ENCODE data around the gene UCK2. TPM values are rescaled to one million over a fixed set of nuclear protein-coding genes. Genes with fewer than 3 reads are reported as not detected.

Gene UCK2
- total RNA-seq, 1 donor from 2014 or later: 77.9 TPM

GRCh38 chr1:165877411-165877810, 50.0 kb downstream of the UCK2 start:
- DNase-seq (ENCODE audit: low spot score in 2 of 2): no peak
- FAIRE-seq: no peak

DNA sequence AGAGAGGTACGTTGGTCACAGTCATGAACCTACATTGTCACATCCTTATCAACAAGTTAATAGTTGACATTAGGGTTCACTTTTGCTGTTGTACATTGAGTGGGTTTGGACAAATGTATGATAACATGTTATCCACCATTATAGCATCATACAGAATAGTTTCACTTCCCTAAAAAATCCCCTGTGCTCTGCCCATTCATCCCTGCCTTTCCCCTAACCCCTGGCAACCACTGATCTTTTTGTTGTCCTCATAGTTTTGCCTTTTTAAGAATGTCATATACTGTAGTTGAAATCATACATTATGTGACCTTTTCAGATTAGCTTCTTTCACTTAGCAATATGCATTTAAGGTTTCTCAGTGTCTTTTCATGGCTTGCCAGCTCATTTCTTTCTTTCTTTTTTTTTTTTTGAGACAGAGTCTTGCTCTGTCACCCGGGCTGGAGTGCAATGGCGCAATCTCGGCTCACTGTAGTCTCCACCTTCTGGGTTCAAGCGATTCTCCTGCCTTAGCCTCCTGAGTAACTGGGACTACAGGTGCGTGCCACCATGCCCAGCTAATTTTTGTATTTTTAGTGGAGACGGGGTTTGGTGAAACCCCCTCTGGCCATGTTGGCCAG, 50.6 kb downstream of the UCK2 start:
- DNase-seq (ENCODE audit: low spot score in 2 of 2) (no peak), FAIRE-seq (no peak)

DNA sequence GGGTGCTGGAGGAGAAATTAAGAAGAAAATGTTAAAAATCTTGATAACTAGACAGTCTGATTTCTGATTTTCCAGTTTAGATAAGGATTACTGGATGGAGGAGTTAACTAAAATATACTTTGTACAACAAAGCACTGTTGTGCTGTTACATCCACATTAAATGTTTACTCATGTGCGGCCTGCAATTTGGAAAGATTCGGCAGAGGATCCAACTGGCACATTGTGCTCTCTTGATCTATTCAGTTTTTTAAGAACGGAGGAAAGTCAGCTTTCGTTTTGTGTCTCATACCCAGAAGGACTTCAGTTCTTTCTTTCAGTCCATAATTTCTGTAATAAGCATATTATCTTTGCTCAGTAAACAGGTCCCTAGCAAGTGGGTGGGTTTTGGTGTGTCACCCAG, 52.5 kb downstream of the UCK2 start:
- FAIRE-seq (no peak), DNase-seq (ENCODE audit: low spot score in 2 of 2) (no peak)

DNA sequence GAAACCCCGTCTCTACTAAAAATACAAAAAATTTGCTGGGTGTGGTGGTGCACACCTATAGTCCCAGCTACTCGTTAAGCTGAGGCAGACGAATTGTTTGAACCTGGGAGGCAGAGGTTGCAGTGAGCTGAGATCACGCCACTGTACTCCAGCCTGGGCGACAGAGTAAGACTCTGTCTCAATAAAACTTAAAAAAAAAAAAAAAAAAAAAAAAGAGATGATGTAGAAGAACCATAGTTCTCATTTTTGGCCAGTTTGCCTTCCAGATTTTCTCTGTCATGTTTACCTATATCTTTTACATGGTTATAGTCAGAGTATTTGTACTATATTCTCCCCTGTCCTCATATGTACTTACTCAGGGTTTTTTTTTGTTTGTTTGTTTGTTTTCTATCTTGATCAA, 53.6 kb downstream of the UCK2 start:
- FAIRE-seq (no peak), DNase-seq (ENCODE audit: low spot score in 2 of 2) (no peak)

DNA sequence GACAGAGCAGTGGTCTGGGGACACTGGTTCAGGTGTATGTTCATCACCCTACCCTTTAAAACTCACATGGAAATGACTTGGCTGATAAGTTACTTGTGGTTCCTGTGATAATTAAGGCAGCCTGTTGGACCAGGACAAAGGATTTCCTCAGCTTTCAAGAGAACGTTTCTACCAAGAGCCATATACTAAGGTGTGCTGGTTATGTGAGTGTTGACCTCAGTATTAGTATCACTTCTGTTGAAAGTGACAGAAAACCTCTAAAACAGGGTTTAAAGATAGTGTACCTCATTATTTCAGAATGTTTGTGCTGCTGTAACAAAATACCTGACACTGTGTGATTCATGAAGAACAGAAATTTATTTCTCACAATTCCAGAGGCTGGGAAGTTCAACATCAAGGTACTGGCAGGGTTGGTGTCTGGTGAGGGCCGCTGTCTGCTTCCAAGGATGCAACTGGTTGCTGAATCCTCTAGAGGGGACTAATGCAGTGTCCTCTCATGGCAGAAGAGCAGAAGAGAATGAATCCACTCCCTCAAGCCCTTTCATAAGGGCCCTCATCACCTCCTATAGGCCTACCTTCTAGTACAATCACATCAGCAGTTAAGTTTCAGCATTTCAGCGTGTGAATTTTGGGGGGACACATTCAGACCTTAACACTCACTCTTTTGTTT, 54.9 kb downstream of the UCK2 start:
- FAIRE-seq: no peak
- no peak for DNase-seq (ENCODE audit: low spot score in 2 of 2)

DNA sequence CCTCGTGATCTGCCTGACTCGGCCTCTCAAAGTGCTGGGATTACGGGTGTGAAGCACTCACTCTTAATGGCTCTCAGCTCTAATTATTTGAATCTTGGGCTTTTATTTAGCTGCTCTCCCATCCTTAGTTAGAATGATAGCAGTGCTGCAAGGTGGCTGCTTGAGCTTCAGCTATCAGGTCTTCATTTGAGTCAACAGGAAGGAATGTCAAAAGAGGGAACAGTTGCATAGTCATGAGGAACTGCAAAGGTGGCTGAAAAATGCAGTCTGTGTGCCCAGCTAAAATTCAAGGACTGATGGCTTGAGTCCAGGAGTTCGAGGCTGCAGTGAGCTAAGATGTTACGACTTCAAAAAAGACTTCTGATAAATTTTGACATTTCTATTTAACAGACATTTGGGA, 55.6 kb downstream of the UCK2 start:
- DNase-seq (ENCODE audit: low spot score in 2 of 2) (no peak), FAIRE-seq (no peak)

GRCh38 chr1:165884009-165884689, 56.7 kb downstream of the UCK2 start:
- DNase-seq (ENCODE audit: low spot score in 2 of 2): no peak
- no peak for FAIRE-seq

- no peak for FAIRE-seq
- no peak for DNase-seq (ENCODE audit: low spot score in 2 of 2)
Measured at GRCh38 chr1:165884690-165885304, 57.4 kb downstream of the UCK2 start.

DNA sequence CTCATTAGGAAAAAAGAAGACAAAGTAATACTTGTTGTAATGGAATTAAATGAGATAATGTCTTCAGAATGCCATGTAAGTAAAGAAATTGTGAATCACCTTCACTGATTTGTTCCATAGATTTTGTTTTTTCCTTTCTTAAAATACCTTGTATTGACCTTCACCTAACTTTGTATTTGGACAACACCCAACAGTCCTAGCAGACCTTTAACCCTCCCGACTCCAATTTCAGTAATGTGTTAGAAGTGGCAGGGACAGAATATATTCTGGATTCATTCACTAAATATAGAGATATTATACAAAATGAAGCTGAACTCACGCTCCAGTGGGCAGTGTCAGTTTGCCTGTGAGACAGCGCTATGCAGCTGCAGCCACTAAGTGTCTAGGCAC, 57.9 kb downstream of the UCK2 start:
- no peak for FAIRE-seq
- no peak for DNase-seq (ENCODE audit: low spot score in 2 of 2)

DNA sequence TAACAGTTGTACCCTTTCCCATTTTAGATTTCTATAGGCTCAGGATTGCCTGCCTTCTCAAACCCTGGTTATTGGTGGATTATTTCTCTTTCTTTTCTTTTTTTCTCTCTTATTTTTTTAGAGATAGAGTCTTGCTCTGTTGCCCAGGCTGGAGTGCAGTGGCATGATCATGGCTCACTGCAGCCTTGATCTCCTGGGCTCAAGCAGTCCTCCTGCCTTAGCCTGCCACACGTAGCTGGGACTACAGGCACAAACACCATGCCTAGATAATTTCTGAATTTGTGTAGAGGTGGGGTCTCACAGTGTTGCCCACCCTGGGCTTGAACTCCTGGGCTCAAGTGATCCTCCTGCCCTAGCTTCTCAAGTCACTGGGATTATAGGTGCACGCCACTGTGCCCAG, 58.8 kb downstream of the UCK2 start:
- FAIRE-seq: no peak
- DNase-seq (ENCODE audit: low spot score in 2 of 2): no peak

DNA sequence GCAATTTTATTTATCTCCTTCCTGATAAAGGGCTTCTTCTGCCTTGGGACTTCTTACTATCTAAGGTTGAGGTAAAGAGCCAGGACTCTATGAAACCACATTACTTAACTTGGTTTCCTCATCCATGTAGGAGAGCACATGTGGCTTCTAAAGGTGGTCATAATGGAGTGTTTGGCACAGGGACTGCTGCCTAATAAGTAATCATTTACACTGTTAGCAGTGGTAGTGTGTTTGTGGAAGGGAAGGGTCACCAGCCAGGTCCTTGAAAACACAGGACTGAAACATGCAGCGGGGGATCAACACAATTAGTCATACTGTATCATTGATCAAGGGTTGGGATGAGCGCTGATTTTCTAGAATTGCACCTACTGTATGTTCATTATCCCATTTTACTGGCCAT, 59.6 kb downstream of the UCK2 start:
- DNase-seq (ENCODE audit: low spot score in 2 of 2): no peak
- FAIRE-seq: no peak

DNA sequence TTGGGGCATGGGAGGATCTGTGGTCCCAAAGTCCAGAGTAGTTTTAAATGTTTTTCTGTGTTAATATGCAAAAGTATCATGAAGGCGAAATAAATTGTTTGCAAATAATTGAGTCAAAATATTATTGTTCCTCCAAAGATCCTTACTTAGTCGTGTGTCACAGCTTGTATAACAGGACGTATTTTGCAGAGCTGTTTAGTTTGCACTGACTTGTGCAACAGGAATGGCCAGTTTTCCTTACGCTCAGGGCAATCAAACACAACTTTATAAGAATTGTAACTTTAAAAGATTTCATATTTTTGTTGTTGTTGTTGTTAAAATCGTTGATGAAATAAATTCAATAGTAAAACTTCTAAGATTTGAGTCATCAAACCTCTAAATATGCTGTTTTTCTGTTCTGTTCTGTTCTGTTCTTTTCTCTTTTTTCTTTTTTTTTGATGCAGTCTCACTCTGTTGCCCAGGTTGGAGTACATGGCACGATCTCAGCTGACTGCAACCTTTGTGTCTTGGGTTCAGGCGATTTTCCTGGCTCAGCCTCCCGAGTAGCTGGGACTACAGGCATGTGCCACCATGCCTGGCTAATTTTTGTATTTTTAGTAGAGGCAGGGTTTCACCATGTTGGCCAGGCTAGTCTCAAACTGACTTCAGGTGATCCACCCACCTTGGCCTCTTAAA, 60.6 kb downstream of the UCK2 start:
- DNase-seq (ENCODE audit: low spot score in 2 of 2) (no peak), FAIRE-seq (no peak)

DNA sequence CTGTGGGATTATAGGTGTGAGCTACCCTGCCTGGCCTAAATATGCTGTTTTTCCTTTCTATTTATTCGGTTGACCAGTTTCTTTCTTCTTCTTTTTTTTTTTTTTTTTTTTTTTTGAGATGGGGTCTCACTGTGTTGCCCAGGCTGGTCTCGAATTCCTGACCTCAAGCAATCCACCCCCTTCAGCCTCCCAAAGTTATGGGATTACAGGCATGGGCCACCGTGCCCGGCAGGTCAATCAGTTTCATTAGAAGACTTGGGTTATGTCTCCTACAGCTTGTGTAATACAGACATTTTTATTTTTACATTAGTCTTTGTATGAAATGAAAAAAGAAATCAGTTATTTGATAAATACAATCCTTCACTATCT, 61.1 kb downstream of the UCK2 start:
- DNase-seq (ENCODE audit: low spot score in 2 of 2) (no peak), FAIRE-seq (no peak)

- no peak for FAIRE-seq
- DNase-seq (ENCODE audit: low spot score in 2 of 2): no peak
Measured at GRCh38 chr1:165890684-165891083, 63.3 kb downstream of the UCK2 start.

DNA sequence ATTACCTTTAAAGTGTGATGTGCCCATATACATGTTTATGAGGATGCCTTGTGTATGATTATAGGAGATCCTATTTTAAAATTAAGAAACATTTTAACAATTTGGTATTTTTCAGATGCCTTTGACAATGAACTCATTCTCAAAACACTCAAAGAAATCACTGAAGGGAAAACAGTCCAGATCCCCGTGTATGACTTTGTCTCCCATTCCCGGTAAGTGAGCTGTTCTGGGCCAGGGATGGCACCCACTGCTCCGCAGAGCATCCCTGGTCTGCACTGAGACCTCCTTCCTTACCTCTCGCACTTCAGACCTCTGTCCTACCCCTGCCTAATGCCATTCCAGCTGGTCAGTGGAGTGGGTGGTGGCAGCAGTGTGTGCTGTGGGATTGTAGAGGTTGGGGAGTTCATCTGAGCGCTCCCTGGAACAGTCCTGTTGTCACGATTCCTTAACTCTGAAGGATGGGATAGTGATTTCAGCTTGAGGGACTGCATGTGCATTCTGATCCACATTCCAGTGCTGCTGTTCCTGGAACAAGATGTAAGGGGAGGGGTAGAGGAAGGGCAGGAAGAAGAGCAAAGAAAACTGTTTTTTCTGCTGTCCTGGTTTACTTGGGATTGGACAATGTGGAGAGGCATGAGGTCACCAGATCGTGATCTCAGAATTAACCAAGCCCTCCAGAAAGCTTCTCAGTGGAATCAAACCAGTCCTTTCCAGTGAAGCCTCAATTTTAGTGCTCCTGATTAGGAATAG, 63.9 kb downstream of the UCK2 start:
- DNase-seq (ENCODE audit: low spot score in 2 of 2): no peak
- FAIRE-seq: no peak

GRCh38 chr1:165892935-165893334, 65.5 kb downstream of the UCK2 start:
- FAIRE-seq: no peak
- no peak for DNase-seq (ENCODE audit: low spot score in 2 of 2)

DNA sequence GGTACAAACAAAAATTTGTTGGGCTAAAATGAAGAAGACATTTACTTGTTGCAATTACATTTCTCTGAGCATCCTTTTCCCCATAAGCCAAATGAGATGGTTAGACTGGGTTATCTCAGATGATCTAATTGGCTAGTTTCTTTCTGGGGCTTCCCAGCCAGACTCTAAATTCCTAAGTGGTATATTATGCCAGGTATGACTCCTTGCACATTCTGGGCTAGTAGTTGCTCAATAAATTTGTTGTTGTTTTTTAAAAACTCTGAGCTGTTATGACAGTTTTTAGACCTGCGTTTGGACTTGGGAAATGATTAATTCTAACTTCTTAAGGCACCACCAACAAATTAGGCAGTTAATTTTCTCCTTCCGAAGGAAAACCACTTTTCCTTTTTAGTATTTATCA, 66.1 kb downstream of the UCK2 start:
- no peak for FAIRE-seq

DNA sequence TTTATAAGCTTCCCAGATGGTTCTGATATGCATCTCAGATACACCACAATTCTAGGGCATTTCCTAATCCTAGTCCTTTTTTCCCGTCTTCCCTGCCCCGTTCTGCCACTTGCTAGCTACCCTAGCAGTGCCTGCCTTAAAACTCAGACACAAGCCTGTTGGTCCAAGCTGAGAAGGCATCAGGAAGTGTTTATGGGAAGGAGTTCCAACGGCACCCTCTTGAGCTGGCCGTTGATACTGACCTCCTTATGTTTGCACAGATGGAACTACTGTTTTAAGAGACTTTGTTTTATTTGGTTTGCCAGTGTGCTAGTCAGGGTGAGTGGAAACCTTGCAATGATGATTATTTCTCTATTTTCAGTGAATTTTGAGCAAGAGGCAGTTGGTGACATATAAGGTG, 67.2 kb downstream of the UCK2 start:
- DNase-seq (ENCODE audit: low spot score in 2 of 2): no peak
- no peak for FAIRE-seq

More for the DNA sequence above, 66.1 kb downstream of the UCK2 start:
- no peak for DNase-seq (ENCODE audit: low spot score in 2 of 2)

GRCh38 chr1:165895451-165895871, 68.0 kb downstream of the UCK2 start:
- DNase-seq (ENCODE audit: low spot score in 2 of 2) (no peak), FAIRE-seq (no peak)

GRCh38 chr1:165896277-165896676, 68.9 kb downstream of the UCK2 start:
- no peak for DNase-seq (ENCODE audit: low spot score in 2 of 2)
- no peak for FAIRE-seq

Measured in frontal cortex (tissue), 4 donors.